Thymus (tissue), 11 donors: ENCODE measurements around the gene FBF1. TPM values are rescaled to one million over a fixed set of nuclear protein-coding genes. Genes with fewer than 3 reads are reported as not detected.

ENCODE experiments used
- DNase-seq, 9 donors: peaks; one replicate each; pipeline ENCODE4 v3.0.0-alpha.2; 2013; ENCODE audit warnings: low spot score in 9 of 9, low read depth in 6 of 9, missing footprints in 1 of 9
- H3K27ac ChIP-seq, 2 donors: one replicate each; pipeline ENCODE4 v1.5.1; 2013; ENCODE audit warnings: control low read depth in 1 of 2, low read depth in 1 of 2, low read length in 1 of 2, mild to moderate bottlenecking in 1 of 2, moderate library complexity in 1 of 2
- H3K27me3 ChIP-seq, 2 donors: one replicate each; pipeline ENCODE4 v1.5.1; 2013; ENCODE audit warnings: low read length in 1 of 2; ENCODE audit not compliant: control insufficient read depth in 2 of 2, insufficient read depth in 1 of 2
- H3K36me3 ChIP-seq, 2 donors: one replicate each; pipeline ENCODE4 v1.5.1; 2013; ENCODE audit warnings: low read length in 1 of 2, mild to moderate bottlenecking in 1 of 2, moderate library complexity in 1 of 2; ENCODE audit not compliant: control insufficient read depth in 2 of 2, insufficient read depth in 2 of 2
- H3K4me1 ChIP-seq, 2 donors: one replicate each; pipeline ENCODE4 v1.5.1; 2013; ENCODE audit warnings: low read length in 2 of 2; ENCODE audit not compliant: control insufficient read depth in 2 of 2, insufficient read depth in 2 of 2
- H3K4me3 ChIP-seq, 2 donors: one replicate each; pipeline ENCODE4 v1.5.1; 2013; ENCODE audit warnings: low read length in 2 of 2, control low read depth in 1 of 2, mild to moderate bottlenecking in 1 of 2
- H3K9me3 ChIP-seq, 2 donors: one replicate each; pipeline ENCODE4 v1.5.1; 2013; ENCODE audit warnings: low read length in 1 of 2, mild to moderate bottlenecking in 1 of 2; ENCODE audit not compliant: control insufficient read depth in 2 of 2, insufficient read depth in 1 of 2
- WGBS: extraction: QIAGEN DNeasy Blood & Tissue Kit; methylation state at CpG from one replicate; pipeline ENCODE4 v1.1.7; 2013; 5-methylcytosine and 5-hydroxymethylcytosine counted together
- polyA plus RNA-seq: library from polyadenylated mRNA; stranded (reverse); fragments of 200-250 nt; gene quantifications from one replicate; pipeline ENCODE4 v1.2.3, GENCODE V29; 2013
- total RNA-seq: library from RNA; stranded (reverse); fragments of 120-200 nt; gene quantifications from one replicate; pipeline ENCODE4 v1.2.4, GENCODE V29; 2013
- donor health status: healthy.

Gene FBF1
- total and polyA plus RNA-seq, 2 donors = 9.2 to 18.7 TPM

- peaks cover 1 to 7% of the 10 kb centered on the region in 2 donors for H3K36me3 ChIP-seq
- H3K4me1 ChIP-seq = peaks cover 0 to 5% of the 10 kb centered on the region in 2 donors
- no peak overlapping the region for H3K4me3 ChIP-seq
- H3K27ac ChIP-seq = no peak overlapping the region
- no peak for DNase-seq
- H3K27me3 ChIP-seq = no peaks in the 10 kb centered on the region
- 96% methylated on average over 4 of the region's 4 CpGs for WGBS
- H3K9me3 ChIP-seq = no peaks in the 10 kb centered on the region
Measured at GRCh38 chr17:75931062-75931461, 9.8 kb downstream of the FBF1 start.

- peaks cover 12 to 23% of the 10 kb centered on the region in 2 donors for H3K36me3 ChIP-seq
- no peaks in the 10 kb centered on the region for H3K9me3 ChIP-seq
- H3K4me1 ChIP-seq = no peaks in the 10 kb centered on the region
- H3K4me3 ChIP-seq = no peak overlapping the region
- no peaks in the 10 kb centered on the region for H3K27me3 ChIP-seq
- 92% methylated on average over 6 of the region's 6 CpGs for WGBS
- no peak for DNase-seq
- no peak overlapping the region for H3K27ac ChIP-seq
Measured at GRCh38 chr17:75927286-75927922, 13.4 kb downstream of the FBF1 start.

DNA sequence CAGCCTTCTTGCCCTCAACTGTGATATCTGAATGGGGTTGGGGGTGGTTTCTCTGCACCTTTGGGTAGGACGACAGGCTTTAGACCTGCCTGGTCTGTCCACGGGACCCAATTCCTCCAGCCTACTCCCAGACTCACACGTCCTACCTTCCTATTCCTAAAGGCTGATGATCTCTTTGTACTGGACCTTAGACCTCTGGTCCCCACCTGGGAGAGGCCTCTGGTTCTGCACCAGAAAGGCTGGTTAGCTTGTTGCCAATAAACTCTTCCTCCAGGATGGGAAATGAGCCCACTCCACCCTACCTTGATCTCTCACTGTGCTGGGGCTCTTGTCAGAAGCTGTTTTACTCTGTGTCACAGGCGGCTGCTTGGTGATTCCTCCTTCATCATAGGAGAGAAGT lies 14.4 kb downstream of the FBF1 start:
- 98% methylated on average over 4 of the region's 4 CpGs for WGBS
- H3K27me3 ChIP-seq = no peaks in the 10 kb centered on the region
- no peaks in the 10 kb centered on the region for H3K4me1 ChIP-seq
- H3K27ac ChIP-seq = no peak overlapping the region
- DNase-seq = no peak
- H3K36me3 ChIP-seq = peaks cover 12 to 23% of the 10 kb centered on the region in 2 donors
- H3K4me3 ChIP-seq = no peak overlapping the region
- no peaks in the 10 kb centered on the region for H3K9me3 ChIP-seq

DNA sequence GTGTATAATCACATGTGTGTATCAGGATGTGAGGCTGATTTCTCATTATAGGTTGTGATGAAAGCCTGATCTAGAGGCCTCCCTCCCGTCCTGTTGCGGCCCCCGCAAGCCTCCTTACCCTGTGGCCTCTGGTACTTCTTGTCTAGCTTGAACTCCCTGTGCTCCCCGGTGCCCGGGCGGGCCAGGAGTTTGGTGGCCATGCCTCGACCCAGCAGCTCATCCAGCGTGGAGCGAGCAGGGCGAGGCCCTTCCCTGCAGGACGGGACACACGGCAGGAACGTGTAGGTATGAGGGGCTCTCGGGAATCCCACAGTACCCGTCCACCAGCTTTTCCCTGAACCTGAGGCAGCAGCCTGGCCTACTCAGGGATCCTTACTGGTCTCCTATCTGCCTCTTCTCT lies 14.9 kb downstream of the FBF1 start:
- Histone ChIP-seq H3K4me1 (no peaks in the 10 kb centered on the region), H3K4me3 (no peak overlapping the region), H3K9me3 (no peaks in the 10 kb centered on the region), H3K27ac (no peak overlapping the region), H3K36me3 (peaks cover 12 to 23% of the 10 kb centered on the region in 2 donors), H3K27me3 (no peaks in the 10 kb centered on the region)
- no peak for DNase-seq
- WGBS = 98% methylated on average over 15 of the region's 15 CpGs

- WGBS = 96% methylated on average over 11 of the region's 11 CpGs
- no peaks in the 10 kb centered on the region for H3K4me1 ChIP-seq
- DNase-seq = no peak
- H3K27ac ChIP-seq = no peak overlapping the region
- H3K27me3 ChIP-seq = no peaks in the 10 kb centered on the region
- no peaks in the 10 kb centered on the region for H3K9me3 ChIP-seq
- no peak overlapping the region for H3K4me3 ChIP-seq
- H3K36me3 ChIP-seq = peaks cover 12 to 25% of the 10 kb centered on the region in 2 donors
Measured at GRCh38 chr17:75925103-75925502, 15.7 kb downstream of the FBF1 start.

DNA sequence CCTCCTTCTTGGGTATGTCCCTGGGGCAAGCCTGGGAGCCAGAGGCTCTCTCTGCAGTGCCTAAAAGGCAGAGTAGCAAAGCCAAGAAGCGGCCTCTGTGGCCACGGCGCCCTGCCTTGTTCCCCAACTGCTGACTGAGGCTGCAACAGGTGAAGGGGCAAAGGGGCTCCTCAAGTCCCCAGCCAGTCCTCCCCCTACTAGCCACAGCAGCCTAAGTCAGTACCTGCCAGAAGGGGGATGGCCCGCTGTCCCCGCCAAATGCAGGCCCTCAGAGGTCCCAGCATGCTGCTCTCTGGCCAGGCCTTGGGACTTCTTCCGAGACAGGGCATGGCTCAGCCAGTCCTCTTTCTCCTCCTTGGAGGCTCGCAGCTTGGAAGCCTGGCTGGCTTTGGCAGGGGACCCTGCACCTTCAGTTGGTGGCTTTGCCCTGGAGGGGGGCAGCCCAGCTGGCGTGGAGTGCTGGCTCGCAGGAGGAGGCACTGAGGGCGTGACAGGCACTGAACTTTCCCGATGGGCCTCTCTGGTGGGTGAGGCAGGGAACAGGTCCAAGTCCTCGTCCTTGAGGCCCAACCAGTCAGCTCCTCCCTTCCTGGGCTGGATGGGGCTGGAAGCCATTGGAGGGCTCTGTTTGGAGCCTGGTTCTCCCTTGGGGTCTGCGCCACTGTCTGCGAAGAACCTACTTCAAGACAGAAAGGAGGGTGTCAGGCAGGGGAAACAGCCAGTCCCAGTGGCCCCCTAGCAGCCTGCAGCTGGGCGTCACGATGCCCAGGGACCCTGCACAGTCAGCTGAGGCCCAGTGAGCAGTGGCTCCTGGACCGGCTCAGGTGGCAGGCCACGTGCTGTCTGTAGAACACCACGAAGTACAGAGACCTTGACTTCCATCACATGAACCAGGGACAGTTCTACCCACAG lies 17.6 kb downstream of the FBF1 start:
- DNase-seq = no peak
- Histone ChIP-seq H3K27ac (no peak overlapping the region), H3K4me1 (no peaks in the 10 kb centered on the region)

GRCh38 chr17:75922173-75922961 lies 18.5 kb downstream of the FBF1 start:
- H3K36me3 ChIP-seq = peaks cover 12 to 38% of the 10 kb centered on the region in 2 donors
- H3K9me3 ChIP-seq = no peaks in the 10 kb centered on the region
- H3K4me3 ChIP-seq = no peak overlapping the region
- 96% methylated on average over 18 of the region's 18 CpGs for WGBS
- H3K27ac ChIP-seq = no peak overlapping the region
- H3K27me3 ChIP-seq = no peaks in the 10 kb centered on the region
- DNase-seq = no peak
- peaks cover 0 to 3% of the 10 kb centered on the region in 2 donors for H3K4me1 ChIP-seq

More for the DNA sequence above, 17.6 kb downstream of the FBF1 start:
- Histone ChIP-seq H3K4me3 (no peak overlapping the region), H3K36me3 (peaks cover 12 to 33% of the 10 kb centered on the region in 2 donors), H3K27me3 (no peaks in the 10 kb centered on the region), H3K9me3 (no peaks in the 10 kb centered on the region)
- WGBS = 97% methylated on average over 19 of the region's 19 CpGs

- no peak overlapping the region for H3K27ac ChIP-seq
- peaks cover 0 to 3% of the 10 kb centered on the region in 2 donors for H3K4me1 ChIP-seq
- DNase-seq = no peak
- H3K9me3 ChIP-seq = no peaks in the 10 kb centered on the region
- H3K27me3 ChIP-seq = no peaks in the 10 kb centered on the region
- WGBS = 98% methylated on average over 15 of the region's 15 CpGs
- H3K4me3 ChIP-seq = no peak overlapping the region
- H3K36me3 ChIP-seq = peaks cover 11 to 41% of the 10 kb centered on the region in 2 donors
Measured at GRCh38 chr17:75921596-75921995, 19.2 kb downstream of the FBF1 start.
